Aorta (tissue), 5 donors: ENCODE measurements around the gene SP110. TPM values are rescaled to one million over a fixed set of nuclear protein-coding genes. Genes with fewer than 3 reads are reported as not detected.
A peak's percentile ranks its signal among the peaks of the same experiment; 100 is the strongest.

Experiments
- ATAC-seq: fragments of 200-7000 bp; cut with Tn5 transposase; one replicate; pipeline ENCODE4 v1.9.1; 2022; ENCODE audit warnings: moderate library complexity; ENCODE audit not compliant: low FRiP score
- DNase-seq, 2 donors: peaks; one replicate each; pipeline ENCODE4 v3.0.0-alpha.2; 2020
- H3K27ac ChIP-seq, 2 donors: one replicate each; pipeline ENCODE4 v1.5.1; 2013; ENCODE audit warnings: low read length in 2 of 2, mild to moderate bottlenecking in 2 of 2, moderate library complexity in 2 of 2, control low read depth in 1 of 2, inconsistent platforms in 1 of 2, low read depth in 1 of 2
- H3K27me3 ChIP-seq, 2 donors: one replicate each; pipeline ENCODE4 v1.6.1; 2013; ENCODE audit warnings: control low read depth in 1 of 2, low read length in 1 of 2, mild to moderate bottlenecking in 1 of 2, moderate library complexity in 1 of 2; ENCODE audit not compliant: insufficient read depth in 2 of 2, control insufficient read depth in 1 of 2
- H3K36me3 ChIP-seq, 2 donors: one replicate each; pipeline ENCODE4 v1.6.1; 2013; ENCODE audit warnings: control low read depth in 1 of 2, low read length in 1 of 2, mild to moderate bottlenecking in 1 of 2; ENCODE audit not compliant: insufficient read depth in 2 of 2, control insufficient read depth in 1 of 2
- H3K4me1 ChIP-seq, 2 donors: one replicate each; pipeline ENCODE4 v1.6.1; 2013; ENCODE audit warnings: low read length in 2 of 2, control low read depth in 1 of 2, mild to moderate bottlenecking in 1 of 2, moderate library complexity in 1 of 2; ENCODE audit not compliant: insufficient read depth in 2 of 2, control insufficient read depth in 1 of 2
- H3K4me3 ChIP-seq, 2 donors: one replicate each; pipeline ENCODE4 v1.5.1; 2013; ENCODE audit warnings: low read length in 2 of 2, control low read depth in 1 of 2, mild to moderate bottlenecking in 1 of 2
- H3K9me3 ChIP-seq: one replicate; pipeline ENCODE4 v1.6.1; 2013; ENCODE audit warnings: mild to moderate bottlenecking, low read length; ENCODE audit not compliant: control insufficient read depth
- WGBS, 2 donors: extraction: QIAGEN DNeasy Blood & Tissue Kit; methylation state at CpG; one replicate each; pipeline ENCODE4 v1.1.7; 2013; 5-methylcytosine and 5-hydroxymethylcytosine counted together
- intact Hi-C, 2 donors: fragments of 100-400 bp; cut with DNase I; formaldehyde crosslinking; loops; one replicate each; pipeline versions ENCODE4 v1.14.2 to v1.15.0; 2022
- polyA plus RNA-seq, 2 donors: library from polyadenylated mRNA; stranded (reverse); fragments of 200-250 nt; gene quantifications; one replicate each; pipeline ENCODE4 v1.2.3, GENCODE V29; 2013
- total RNA-seq, 2 donors: library from RNA; stranded (reverse); fragmentation: NEBNext Ultra II Directional; extraction: Animal tissue kit (Norgen Biotek cat#: 25700); gene quantifications; one replicate each; pipeline ENCODE4 v1.2.1, GENCODE V29; 2021
- donor health status: healthy with polysubstance abuse.
- donor health status: Bipolar disorder and iron deficiency.
- donor health status: DM: no; HTN: no; CAD: no.
- donor health status: DM: no; HTN: no; CAD: no.
- donor health status: DM: yes; HTN: yes; CAD: no.

SP110 gene
- total and polyA plus RNA-seq, 4 donors: 10.5 to 46.1 (median 20.7) TPM

GRCh38 chr2:230134496-230135129, 85.2 kb downstream of the SP110 start:
- DNase-seq: no peak
- Histone ChIP-seq H3K36me3 (no peaks in the 10 kb centered on the region), H3K27me3 (no peaks in the 10 kb centered on the region), H3K4me1 (no peaks in the 10 kb centered on the region), H3K27ac (no peak overlapping the region), H3K9me3 (peaks cover 5% of the 10 kb centered on the region), H3K4me3 (no peak overlapping the region)
- intact Hi-C loops: no loop called here
- 22 to 37% methylated on average over 1 of the region's 1 CpG for WGBS, 2 donors
- ATAC-seq: no peak

- ATAC-seq: no peak
- Histone ChIP-seq H3K4me1 (no peaks in the 10 kb centered on the region), H3K4me3 (no peak overlapping the region), H3K27me3 (no peaks in the 10 kb centered on the region), H3K36me3 (no peaks in the 10 kb centered on the region), H3K27ac (no peak overlapping the region), H3K9me3 (peaks cover 5% of the 10 kb centered on the region)
- no peak for DNase-seq
- WGBS, 2 donors: 75 to 86% methylated on average over 4 of the region's 4 CpGs
- intact Hi-C loops: no loop called here
These were observed 88.4 kb downstream of the SP110 start for GRCh38 chr2:230131366-230131765.

GRCh38 chr2:230130668-230131364, 89.0 kb downstream of the SP110 start:
- Histone ChIP-seq H3K4me1 (no peaks in the 10 kb centered on the region), H3K9me3 (peaks cover 5% of the 10 kb centered on the region), H3K27ac (no peak overlapping the region), H3K36me3 (no peaks in the 10 kb centered on the region), H3K27me3 (no peaks in the 10 kb centered on the region), H3K4me3 (no peak overlapping the region)
- ATAC-seq (peak; percentile 76), DNase-seq (peak in 1 of 2 donors; percentile 78)
- intact Hi-C loops: no loop called here
- WGBS, 2 donors: 74 to 79% methylated on average over 11 of the region's 11 CpGs

DNA sequence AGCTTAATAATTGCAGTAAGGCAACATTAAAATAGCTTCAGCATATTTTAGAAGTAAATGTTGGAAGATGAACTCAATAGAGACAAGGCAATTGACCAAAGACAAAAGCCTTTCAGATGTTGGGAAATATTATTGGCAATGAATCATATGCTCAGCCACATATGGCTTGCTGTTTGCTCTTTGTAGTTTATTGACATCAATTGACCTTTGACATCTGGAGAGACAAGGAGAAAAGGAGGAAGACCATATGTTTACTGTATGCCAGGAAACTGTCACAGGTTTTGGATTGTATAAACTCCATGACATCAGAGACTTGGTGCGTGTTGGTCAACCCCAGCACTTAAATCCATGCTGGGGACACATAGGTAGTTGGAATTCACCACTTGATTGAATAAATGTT, 90.4 kb downstream of the SP110 start:
- intact Hi-C loops: no loop called here
- Histone ChIP-seq H3K9me3 (peaks cover 5% of the 10 kb centered on the region), H3K36me3 (no peaks in the 10 kb centered on the region), H3K27ac (no peak overlapping the region), H3K4me1 (no peaks in the 10 kb centered on the region), H3K4me3 (no peak overlapping the region), H3K27me3 (no peaks in the 10 kb centered on the region)
- WGBS, 2 donors: 74 to 78% methylated on average over 1 of the region's 1 CpG
- ATAC-seq: no peak
- DNase-seq: no peak

GRCh38 chr2:230128623-230129342, 91.0 kb downstream of the SP110 start:
- no peaks in the 10 kb centered on the region for H3K36me3 ChIP-seq
- peaks cover 1% of the 10 kb centered on the region for H3K9me3 ChIP-seq
- DNase-seq (no peak), ATAC-seq (peak; percentile 68)
- no peak overlapping the region for H3K4me3 ChIP-seq
- no peak overlapping the region for H3K27ac ChIP-seq
- intact Hi-C loops: no loop called here
- WGBS, 2 donors: 70 to 73% methylated on average over 7 of the region's 7 CpGs
- no peaks in the 10 kb centered on the region for H3K27me3 ChIP-seq
- no peaks in the 10 kb centered on the region for H3K4me1 ChIP-seq

- no peaks in the 10 kb centered on the region for H3K9me3 ChIP-seq
- H3K27me3 ChIP-seq: no peaks in the 10 kb centered on the region
- H3K27ac ChIP-seq: no peak overlapping the region
- ATAC-seq: no peak
- WGBS, 2 donors: 80 to 100% methylated on average over 1 of the region's 1 CpG
- no peaks in the 10 kb centered on the region for H3K36me3 ChIP-seq
- H3K4me3 ChIP-seq: no peak overlapping the region
- DNase-seq: no peak
- no peaks in the 10 kb centered on the region for H3K4me1 ChIP-seq
- intact Hi-C loops: no loop called here
These were observed 92.6 kb downstream of the SP110 start for GRCh38 chr2:230127195-230127594.

- 65 to 68% methylated on average over 11 of the region's 11 CpGs for WGBS, 2 donors
- H3K27me3 ChIP-seq: no peaks in the 10 kb centered on the region
- H3K36me3 ChIP-seq: no peaks in the 10 kb centered on the region
- ATAC-seq (peak; percentile 60), DNase-seq (peak in 1 of 2 donors; percentile 75)
- peaks cover 1% of the 10 kb centered on the region for H3K9me3 ChIP-seq
- H3K4me3 ChIP-seq: no peak overlapping the region
- no peak overlapping the region for H3K27ac ChIP-seq
- intact Hi-C loops: no loop called here
- H3K4me1 ChIP-seq: no peaks in the 10 kb centered on the region
These were observed 94.9 kb downstream of the SP110 start for GRCh38 chr2:230124757-230125431.

DNA sequence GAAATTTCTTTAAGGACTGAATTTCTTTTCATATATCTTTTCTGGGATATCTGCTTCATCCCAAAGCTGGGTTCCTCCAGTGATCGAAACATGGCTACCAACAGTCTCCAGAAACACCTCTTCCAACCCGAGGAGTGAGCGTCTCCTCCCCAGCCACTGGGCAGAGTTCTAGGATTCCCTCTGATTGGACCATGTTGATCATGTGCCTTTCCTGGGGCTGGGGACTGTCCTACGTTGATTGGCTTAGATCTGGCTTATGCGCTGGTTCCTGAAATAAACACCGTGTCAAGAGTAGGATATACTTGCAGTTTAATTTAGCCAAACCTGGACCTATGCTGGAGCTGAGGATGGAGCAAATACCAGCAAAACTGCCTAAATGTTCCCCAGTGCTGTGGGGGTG, 95.5 kb downstream of the SP110 start:
- peaks cover 0 to 1% of the 10 kb centered on the region in 2 donors for H3K27me3 ChIP-seq
- H3K4me3 ChIP-seq: no peak overlapping the region
- intact Hi-C loops: no loop called here
- no peak overlapping the region for H3K27ac ChIP-seq
- no peaks in the 10 kb centered on the region for H3K4me1 ChIP-seq
- H3K36me3 ChIP-seq: no peaks in the 10 kb centered on the region
- DNase-seq: no peak
- 87 to 93% methylated on average over 6 of the region's 6 CpGs for WGBS, 2 donors
- peaks cover 4% of the 10 kb centered on the region for H3K9me3 ChIP-seq
- ATAC-seq: no peak
